Activated gamma-delta T cell (primary cell): Measurements from ENCODE around the gene C6orf62.
"Not testable (repeated sequence)": the region's sequence is repeated elsewhere in the genome, so short reads cannot be mapped to it uniquely, and the experiment has no call there.

Experiments
- DNase-seq: peaks from one replicate; lab custom pipeline; 2025; lab: John Stamatoyannopoulos, UW

C6orf62 gene

GRCh38 chr6:24699521-24700359 is 19.2 kb downstream of the C6orf62 start:
- no peak for DNase-seq

- DNase-seq = no peak
Measured at GRCh38 chr6:24696097-24696496, 22.9 kb downstream of the C6orf62 start.

GRCh38 chr6:24695635-24696034 is 23.3 kb downstream of the C6orf62 start:
- not testable (repeated sequence) for DNase-seq

- no peak for DNase-seq
Measured at GRCh38 chr6:24694198-24694597, 24.8 kb downstream of the C6orf62 start.

- no peak for DNase-seq
Measured at GRCh38 chr6:24692848-24693592, 25.9 kb downstream of the C6orf62 start.

GRCh38 chr6:24692415-24692814 is 26.5 kb downstream of the C6orf62 start:
- DNase-seq = no peak

- no peak for DNase-seq
Measured at GRCh38 chr6:24692003-24692402, 27.0 kb downstream of the C6orf62 start.

GRCh38 chr6:24691550-24691949 is 27.4 kb downstream of the C6orf62 start:
- DNase-seq = no peak

GRCh38 chr6:24690593-24690992 is 28.4 kb downstream of the C6orf62 start:
- no peak for DNase-seq

GRCh38 chr6:24689964-24690363 is 29.0 kb downstream of the C6orf62 start:
- DNase-seq = no peak

- DNase-seq = no peak
Measured at GRCh38 chr6:24686946-24687345, 32.0 kb downstream of the C6orf62 start.

GRCh38 chr6:24686408-24686807 is 32.5 kb downstream of the C6orf62 start:
- no peak for DNase-seq

- no peak for DNase-seq
Measured at GRCh38 chr6:24683297-24684296, 35.4 kb downstream of the C6orf62 start.

- no peak for DNase-seq
Measured at GRCh38 chr6:24680582-24680981, 38.4 kb downstream of the C6orf62 start.

GRCh38 chr6:24678792-24679352 is 40.1 kb downstream of the C6orf62 start:
- not testable (repeated sequence) for DNase-seq

GRCh38 chr6:24673625-24674024 is 45.3 kb downstream of the C6orf62 start:
- DNase-seq = no peak

GRCh38 chr6:24672620-24673182 is 46.3 kb downstream of the C6orf62 start:
- no peak for DNase-seq

- not testable (repeated sequence) for DNase-seq
Measured at GRCh38 chr6:24671077-24671476, 47.9 kb downstream of the C6orf62 start.

- not testable (repeated sequence) for DNase-seq
Measured at GRCh38 chr6:24670492-24670891, 48.5 kb downstream of the C6orf62 start.

GRCh38 chr6:24668997-24669361 is 50.0 kb downstream of the C6orf62 start:
- no peak for DNase-seq
